Erythroblast (primary cell): ENCODE data around the gene TNFSF13B.

ENCODE experiments used
- GATA1 ChIP-seq: IDR thresholded peaks from 2 replicates; pipeline ENCODE4 v1.6.1; 2011; ENCODE audit warnings: low read depth, mild to moderate bottlenecking, control low read depth, low read length, moderate library complexity
- POLR2A ChIP-seq: IDR thresholded peaks from 2 replicates; pipeline ENCODE4 v1.6.1; 2011; ENCODE audit warnings: mild to moderate bottlenecking, low read length

DNA sequence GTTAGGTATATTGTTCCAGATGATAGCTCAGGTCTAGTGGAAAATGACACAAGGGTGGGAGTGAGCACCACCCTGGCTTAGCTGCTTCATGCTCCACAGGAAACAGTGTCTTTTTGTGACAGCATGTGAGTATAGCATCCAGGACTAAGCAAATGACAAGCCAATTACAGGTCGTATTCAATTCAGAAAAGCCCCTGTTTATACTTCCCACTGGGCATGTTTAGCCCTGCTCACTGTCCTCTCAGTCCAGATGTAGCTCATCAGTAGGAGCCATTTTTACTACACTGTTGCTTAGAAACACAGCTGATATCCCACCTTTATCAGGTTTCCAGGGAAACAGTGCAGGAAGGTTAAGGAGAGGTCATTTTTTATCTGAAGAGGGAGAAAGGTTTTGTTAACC lies 43.3 kb upstream of the TNFSF13B start:
- TF ChIP-seq POLR2A (no peak), GATA1 (no peak)
